ENCODE data around the gene CHMP6.

CHMP6 gene

GRCh38 chr17:81000631-81001357 is 9.2 kb downstream of the CHMP6 start:
- H3K4me3 ChIP-seq (ENCODE audit: low read length) = no peak overlapping the region
- no peak overlapping the region for H3K27ac ChIP-seq (ENCODE audit: low read length)
- peaks cover 34% of the 10 kb centered on the region for H3K27me3 ChIP-seq (ENCODE audit: control insufficient read depth, insufficient read depth, low read length)
- peaks cover 15% of the 10 kb centered on the region for H3K36me3 ChIP-seq (ENCODE audit: control insufficient read depth, low read depth, low read length)
- H3K9me3 ChIP-seq (ENCODE audit: control insufficient read depth, low read depth, low read length) = no peaks in the 10 kb centered on the region
- no peaks in the 10 kb centered on the region for H3K4me1 ChIP-seq (ENCODE audit: control insufficient read depth, low read depth, low read length)
- no peak overlapping the region for H3K9ac ChIP-seq (ENCODE audit: low read length)

GRCh38 chr17:81002013-81002384 is 10.4 kb downstream of the CHMP6 start:
- Histone ChIP-seq H3K36me3 (ENCODE audit: control insufficient read depth, low read depth, low read length) (peaks cover 9% of the 10 kb centered on the region), H3K27me3 (ENCODE audit: control insufficient read depth, insufficient read depth, low read length) (peaks cover 45% of the 10 kb centered on the region), H3K9me3 (ENCODE audit: control insufficient read depth, low read depth, low read length) (no peaks in the 10 kb centered on the region), H3K4me3 (ENCODE audit: low read length) (no peak overlapping the region), H3K27ac (ENCODE audit: low read length) (no peak overlapping the region), H3K9ac (ENCODE audit: low read length) (no peak overlapping the region), H3K4me1 (ENCODE audit: control insufficient read depth, low read depth, low read length) (no peaks in the 10 kb centered on the region)

GRCh38 chr17:81002409-81003361 is 11.0 kb downstream of the CHMP6 start:
- Histone ChIP-seq H3K4me3 (ENCODE audit: low read length) (no peak overlapping the region), H3K27ac (ENCODE audit: low read length) (no peak overlapping the region), H3K9me3 (ENCODE audit: control insufficient read depth, low read depth, low read length) (no peaks in the 10 kb centered on the region), H3K36me3 (ENCODE audit: control insufficient read depth, low read depth, low read length) (peaks cover 4% of the 10 kb centered on the region), H3K9ac (ENCODE audit: low read length) (no peak overlapping the region), H3K27me3 (ENCODE audit: control insufficient read depth, insufficient read depth, low read length) (peaks cover 52% of the 10 kb centered on the region), H3K4me1 (ENCODE audit: control insufficient read depth, low read depth, low read length) (no peaks in the 10 kb centered on the region)

- peaks cover 52% of the 10 kb centered on the region for H3K27me3 ChIP-seq (ENCODE audit: control insufficient read depth, insufficient read depth, low read length)
- no peaks in the 10 kb centered on the region for H3K9me3 ChIP-seq (ENCODE audit: control insufficient read depth, low read depth, low read length)
- no peak overlapping the region for H3K27ac ChIP-seq (ENCODE audit: low read length)
- H3K9ac ChIP-seq (ENCODE audit: low read length) = no peak overlapping the region
- no peaks in the 10 kb centered on the region for H3K36me3 ChIP-seq (ENCODE audit: control insufficient read depth, low read depth, low read length)
- H3K4me1 ChIP-seq (ENCODE audit: control insufficient read depth, low read depth, low read length) = no peaks in the 10 kb centered on the region
- H3K4me3 ChIP-seq (ENCODE audit: low read length) = peak overlapping the region; percentile 37
Measured at GRCh38 chr17:81003711-81004475, 12.3 kb downstream of the CHMP6 start.

GRCh38 chr17:81006891-81007290 is 15.2 kb downstream of the CHMP6 start:
- Histone ChIP-seq H3K9ac (ENCODE audit: low read length) (no peak overlapping the region), H3K36me3 (ENCODE audit: control insufficient read depth, low read depth, low read length) (no peaks in the 10 kb centered on the region), H3K4me1 (ENCODE audit: control insufficient read depth, low read depth, low read length) (no peaks in the 10 kb centered on the region), H3K27me3 (ENCODE audit: control insufficient read depth, insufficient read depth, low read length) (peaks cover 52% of the 10 kb centered on the region), H3K9me3 (ENCODE audit: control insufficient read depth, low read depth, low read length) (no peaks in the 10 kb centered on the region), H3K27ac (ENCODE audit: low read length) (no peak overlapping the region), H3K4me3 (ENCODE audit: low read length) (no peak overlapping the region)

GRCh38 chr17:81008140-81008539 is 16.5 kb downstream of the CHMP6 start:
- H3K9me3 ChIP-seq (ENCODE audit: control insufficient read depth, low read depth, low read length) = no peaks in the 10 kb centered on the region
- no peak overlapping the region for H3K27ac ChIP-seq (ENCODE audit: low read length)
- peaks cover 40% of the 10 kb centered on the region for H3K27me3 ChIP-seq (ENCODE audit: control insufficient read depth, insufficient read depth, low read length)
- no peaks in the 10 kb centered on the region for H3K4me1 ChIP-seq (ENCODE audit: control insufficient read depth, low read depth, low read length)
- no peak overlapping the region for H3K4me3 ChIP-seq (ENCODE audit: low read length)
- H3K9ac ChIP-seq (ENCODE audit: low read length) = no peak overlapping the region
- H3K36me3 ChIP-seq (ENCODE audit: control insufficient read depth, low read depth, low read length) = no peaks in the 10 kb centered on the region

GRCh38 chr17:81009136-81009535 is 17.5 kb downstream of the CHMP6 start:
- H3K9ac ChIP-seq (ENCODE audit: low read length) = no peak overlapping the region
- H3K27me3 ChIP-seq (ENCODE audit: control insufficient read depth, insufficient read depth, low read length) = peaks cover 32% of the 10 kb centered on the region
- H3K9me3 ChIP-seq (ENCODE audit: control insufficient read depth, low read depth, low read length) = no peaks in the 10 kb centered on the region
- no peak overlapping the region for H3K27ac ChIP-seq (ENCODE audit: low read length)
- peaks cover 4% of the 10 kb centered on the region for H3K4me1 ChIP-seq (ENCODE audit: control insufficient read depth, low read depth, low read length)
- no peaks in the 10 kb centered on the region for H3K36me3 ChIP-seq (ENCODE audit: control insufficient read depth, low read depth, low read length)
- H3K4me3 ChIP-seq (ENCODE audit: low read length) = no peak overlapping the region

- H3K4me3 ChIP-seq (ENCODE audit: low read length) = no peak overlapping the region
- no peaks in the 10 kb centered on the region for H3K36me3 ChIP-seq (ENCODE audit: control insufficient read depth, low read depth, low read length)
- H3K27me3 ChIP-seq (ENCODE audit: control insufficient read depth, insufficient read depth, low read length) = peaks cover 16% of the 10 kb centered on the region
- H3K9me3 ChIP-seq (ENCODE audit: control insufficient read depth, low read depth, low read length) = no peaks in the 10 kb centered on the region
- no peak overlapping the region for H3K9ac ChIP-seq (ENCODE audit: low read length)
- H3K27ac ChIP-seq (ENCODE audit: low read length) = no peak overlapping the region
- H3K4me1 ChIP-seq (ENCODE audit: control insufficient read depth, low read depth, low read length) = peaks cover 4% of the 10 kb centered on the region
Measured at GRCh38 chr17:81010935-81011334, 19.3 kb downstream of the CHMP6 start.

- Histone ChIP-seq H3K27ac (ENCODE audit: low read length) (no peak overlapping the region), H3K4me1 (ENCODE audit: control insufficient read depth, low read depth, low read length) (peaks cover 4% of the 10 kb centered on the region), H3K9ac (ENCODE audit: low read length) (no peak overlapping the region), H3K4me3 (ENCODE audit: low read length) (no peak overlapping the region), H3K9me3 (ENCODE audit: control insufficient read depth, low read depth, low read length) (no peaks in the 10 kb centered on the region), H3K27me3 (ENCODE audit: control insufficient read depth, insufficient read depth, low read length) (peaks cover 7% of the 10 kb centered on the region), H3K36me3 (ENCODE audit: control insufficient read depth, low read depth, low read length) (no peaks in the 10 kb centered on the region)
Measured at GRCh38 chr17:81011951-81012350, 20.3 kb downstream of the CHMP6 start.

- Histone ChIP-seq H3K9ac (ENCODE audit: low read length) (no peak overlapping the region), H3K4me3 (ENCODE audit: low read length) (no peak overlapping the region), H3K9me3 (ENCODE audit: control insufficient read depth, low read depth, low read length) (no peaks in the 10 kb centered on the region), H3K36me3 (ENCODE audit: control insufficient read depth, low read depth, low read length) (no peaks in the 10 kb centered on the region), H3K4me1 (ENCODE audit: control insufficient read depth, low read depth, low read length) (peaks cover 4% of the 10 kb centered on the region), H3K27ac (ENCODE audit: low read length) (no peak overlapping the region), H3K27me3 (ENCODE audit: control insufficient read depth, insufficient read depth, low read length) (no peaks in the 10 kb centered on the region)
Measured at GRCh38 chr17:81012574-81013447, 21.2 kb downstream of the CHMP6 start.
